HG03097 (cell line): ENCODE measurements around the gene CCDC138.
"Not testable (repeated sequence)": the region's sequence is repeated elsewhere in the genome, so short reads cannot be mapped to it uniquely, and the experiment has no call there.

Source experiments
- ATAC-seq: cut with Tn5 transposase; IDR thresholded peaks from one replicate; pipeline ENCODE4 v1.9.1; 2021; ENCODE audit not compliant: unreplicated experiment, low FRiP score

CCDC138 gene

GRCh38 chr2:108786354-108787215, at the start of gene CCDC138:
CCDC138 (plus strand) TSS chr2:108786771; CDS start chr2:108786823, 52 bp downstream.
- ATAC-seq = peak; percentile 93

- not testable (repeated sequence) for ATAC-seq
Observed at GRCh38 chr2:108757973-108758372, 28.6 kb upstream of the CCDC138 start.

GRCh38 chr2:108762618-108763017, 24.0 kb upstream of the CCDC138 start:
- not testable (repeated sequence) for ATAC-seq

- not testable (repeated sequence) for ATAC-seq
Observed at GRCh38 chr2:108766671-108767070, 19.9 kb upstream of the CCDC138 start.

- ATAC-seq = not testable (repeated sequence)
Observed at GRCh38 chr2:108767859-108768258, 18.7 kb upstream of the CCDC138 start.

GRCh38 chr2:108776475-108776874, 10.1 kb upstream of the CCDC138 start:
- ATAC-seq = no peak

GRCh38 chr2:108778857-108779256, 7.7 kb upstream of the CCDC138 start:
- ATAC-seq = no peak

- ATAC-seq = no peak
Observed at GRCh38 chr2:108786008-108786353, 590 bp upstream of the CCDC138 start.

- no peak for ATAC-seq
Observed at GRCh38 chr2:108787216-108787541, 608 bp downstream of the CCDC138 start.

- ATAC-seq = no peak
Observed at GRCh38 chr2:108803045-108803736, 16.6 kb downstream of the CCDC138 start.

GRCh38 chr2:108805032-108805431, 18.5 kb downstream of the CCDC138 start:
- ATAC-seq = no peak

GRCh38 chr2:108805782-108806181, 19.2 kb downstream of the CCDC138 start:
- no peak for ATAC-seq

GRCh38 chr2:108806371-108807113, 20.0 kb downstream of the CCDC138 start:
- ATAC-seq = no peak

GRCh38 chr2:108809936-108810335, 23.4 kb downstream of the CCDC138 start:
- ATAC-seq = no peak

- no peak for ATAC-seq
Observed at GRCh38 chr2:108810993-108811957, 24.7 kb downstream of the CCDC138 start.

GRCh38 chr2:108813732-108814131, 27.2 kb downstream of the CCDC138 start:
- no peak for ATAC-seq

- ATAC-seq = no peak
Observed at GRCh38 chr2:108820482-108820881, 33.9 kb downstream of the CCDC138 start.

GRCh38 chr2:108823286-108823685, 36.7 kb downstream of the CCDC138 start:
- ATAC-seq = no peak

- no peak for ATAC-seq
Observed at GRCh38 chr2:108824316-108825070, 37.9 kb downstream of the CCDC138 start.
